Prostate gland (tissue), 2 donors: Measurements from ENCODE around the gene ST7.

Experiments used
- POLR2A ChIP-seq: fragments of 450-650 bp; IDR thresholded peaks from one replicate; pipeline ENCODE4 v1.6.1; 2016; ENCODE audit warnings: antibody characterized with exemption, mild to moderate bottlenecking
- TF ChIP-seq, protein P1 (sequence below), 4 experiments: fragments of 200-600 bp in 2 of 4; fragments of 450-650 bp in 2 of 4; sonication (generic) in 2 of 4; IDR thresholded peaks; 1 replicate in 3 of 4; 2 replicates in 1 of 4; pipeline ENCODE4 v1.5.1; 2016 to 2019; ENCODE audit warnings: antibody characterized with exemption in 4 of 4, mild to moderate bottlenecking in 2 of 4, moderate library complexity in 2 of 4

DNA sequence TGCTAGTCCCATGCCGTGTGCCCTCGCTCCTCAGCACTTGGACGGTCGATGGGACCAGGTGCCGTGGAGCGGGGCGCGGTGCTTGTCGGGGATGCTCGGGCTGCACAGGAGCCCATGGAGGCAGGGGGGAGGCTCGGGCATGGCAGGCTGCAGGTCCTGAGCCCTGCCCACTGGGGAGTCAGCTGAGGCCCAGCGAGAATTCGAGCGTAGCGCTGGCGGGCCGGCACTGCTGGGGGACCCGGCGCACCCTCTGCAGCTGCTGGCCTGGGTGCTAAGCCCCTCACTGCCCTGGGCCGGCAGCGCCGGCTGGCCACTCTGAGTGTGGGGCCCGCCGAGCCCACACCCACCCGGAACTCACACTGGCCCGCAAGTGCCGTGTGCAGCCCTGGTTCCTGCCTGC is 44.7 kb downstream of the ST7 start:
- TF ChIP-seq, protein P1, sequence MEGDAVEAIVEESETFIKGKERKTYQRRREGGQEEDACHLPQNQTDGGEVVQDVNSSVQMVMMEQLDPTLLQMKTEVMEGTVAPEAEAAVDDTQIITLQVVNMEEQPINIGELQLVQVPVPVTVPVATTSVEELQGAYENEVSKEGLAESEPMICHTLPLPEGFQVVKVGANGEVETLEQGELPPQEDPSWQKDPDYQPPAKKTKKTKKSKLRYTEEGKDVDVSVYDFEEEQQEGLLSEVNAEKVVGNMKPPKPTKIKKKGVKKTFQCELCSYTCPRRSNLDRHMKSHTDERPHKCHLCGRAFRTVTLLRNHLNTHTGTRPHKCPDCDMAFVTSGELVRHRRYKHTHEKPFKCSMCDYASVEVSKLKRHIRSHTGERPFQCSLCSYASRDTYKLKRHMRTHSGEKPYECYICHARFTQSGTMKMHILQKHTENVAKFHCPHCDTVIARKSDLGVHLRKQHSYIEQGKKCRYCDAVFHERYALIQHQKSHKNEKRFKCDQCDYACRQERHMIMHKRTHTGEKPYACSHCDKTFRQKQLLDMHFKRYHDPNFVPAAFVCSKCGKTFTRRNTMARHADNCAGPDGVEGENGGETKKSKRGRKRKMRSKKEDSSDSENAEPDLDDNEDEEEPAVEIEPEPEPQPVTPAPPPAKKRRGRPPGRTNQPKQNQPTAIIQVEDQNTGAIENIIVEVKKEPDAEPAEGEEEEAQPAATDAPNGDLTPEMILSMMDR (IDR thresholded peaks at IDR 0.05): no peak
- TF ChIP-seq POLR2A: no peak
